Measurements from ENCODE around the gene TRMT13.

The TRMT13 gene, protein sequence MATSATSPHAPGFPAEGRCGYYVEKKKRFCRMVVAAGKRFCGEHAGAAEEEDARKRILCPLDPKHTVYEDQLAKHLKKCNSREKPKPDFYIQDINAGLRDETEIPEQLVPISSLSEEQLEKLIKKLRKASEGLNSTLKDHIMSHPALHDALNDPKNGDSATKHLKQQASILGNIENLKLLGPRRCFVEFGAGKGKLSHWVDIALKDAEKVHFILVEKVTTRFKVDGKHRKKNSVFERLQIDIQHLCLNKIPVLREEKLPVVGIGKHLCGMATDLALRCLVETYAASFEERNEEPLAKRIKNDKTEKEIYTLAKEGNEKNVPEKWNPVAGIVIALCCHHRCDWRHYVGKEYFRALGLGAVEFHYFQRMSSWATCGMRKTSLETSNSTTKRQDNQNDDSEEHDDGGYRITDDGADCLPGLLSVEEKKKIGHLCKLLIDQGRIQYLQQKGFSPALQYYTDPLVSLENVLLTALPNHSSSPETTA

DNA sequence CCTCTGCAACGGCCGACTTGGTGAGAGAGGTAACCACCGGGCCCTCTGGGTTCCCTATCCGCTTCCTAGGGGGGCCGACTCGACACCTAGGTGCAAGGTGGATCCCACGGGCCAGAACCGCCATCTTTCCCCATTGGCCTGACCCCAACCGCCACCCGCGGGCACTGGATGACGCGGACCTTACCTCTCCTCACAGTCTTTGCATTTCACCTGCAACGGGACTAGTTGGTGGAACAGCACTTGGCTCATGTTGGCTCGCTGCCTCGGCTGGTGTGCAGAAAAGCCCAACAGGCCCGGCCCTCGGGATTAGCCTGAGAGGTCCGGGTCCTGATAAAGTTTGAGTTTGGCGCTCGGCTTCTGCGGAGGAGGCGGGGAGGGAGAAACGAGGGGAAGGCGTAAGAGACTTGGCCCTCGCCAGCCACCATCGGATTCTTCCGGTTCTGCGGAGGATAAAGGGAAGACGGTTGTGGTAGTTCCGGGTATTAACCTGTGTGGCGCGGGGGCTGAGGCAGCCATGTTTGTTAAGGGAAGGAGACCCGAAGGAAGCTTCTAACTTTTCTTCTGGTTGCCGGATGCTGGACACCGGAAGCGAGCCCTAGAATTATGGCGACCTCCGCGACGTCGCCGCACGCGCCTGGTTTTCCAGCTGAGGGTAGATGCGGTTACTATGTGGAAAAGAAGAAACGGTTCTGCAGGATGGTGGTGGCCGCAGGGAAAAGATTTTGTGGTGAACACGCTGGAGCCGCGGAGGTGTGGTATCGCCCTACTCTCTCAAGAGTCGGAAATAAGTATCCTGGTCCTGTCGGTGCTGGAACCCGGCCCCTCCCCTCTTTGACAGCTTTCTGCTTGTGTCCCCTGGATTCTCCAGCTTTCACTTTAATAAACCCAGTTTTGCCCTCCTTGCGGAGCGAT, at the start of gene TRMT13, which contains the start of gene SASS6:
TRMT13 (plus strand) TSS at position 598 of the 912 bp plus-strand sequence; CDS start at position 604, 6 bp downstream.
SASS6 (minus strand) TSS at position 365 of the 912 bp plus-strand sequence; CDS start at position 249, 116 bp downstream.
- peak; percentile 99 for DNase-seq

DNA sequence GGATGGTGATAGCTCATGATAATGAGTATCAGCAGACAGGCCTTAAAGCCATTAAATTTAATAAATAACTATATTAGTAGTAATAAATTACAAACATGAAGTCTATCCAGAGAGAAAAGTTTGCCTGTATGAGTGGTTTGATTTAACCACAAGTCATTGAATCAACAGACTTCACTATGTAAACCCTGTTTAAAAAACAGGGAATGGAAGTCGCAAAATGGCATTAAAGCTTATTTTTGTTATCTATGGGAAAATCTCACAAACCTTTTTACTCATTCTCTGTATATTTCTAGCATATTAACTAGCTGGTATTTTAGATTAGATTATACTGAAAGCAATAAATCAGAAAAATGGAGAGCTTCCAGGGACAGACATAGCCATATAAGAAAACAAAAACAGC, 45.6 kb upstream of the TRMT13 start:
- no peak for DNase-seq

DNA sequence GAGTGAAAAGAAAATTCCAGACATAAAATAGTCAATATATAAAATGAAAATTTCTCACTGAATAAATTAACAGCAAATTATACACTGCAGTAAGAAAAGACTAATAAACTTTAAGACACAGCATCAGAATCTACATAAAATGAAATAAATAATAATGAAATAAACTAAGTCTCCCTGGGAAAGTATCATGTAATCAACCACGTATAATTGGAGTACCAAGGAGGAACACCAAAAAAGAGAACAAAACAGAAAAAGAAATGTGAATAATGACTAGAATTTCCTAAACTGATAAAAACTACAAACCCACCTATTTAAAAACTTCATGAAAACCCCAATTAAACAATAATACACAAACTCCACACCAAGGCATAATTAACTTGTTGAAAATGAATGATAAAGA, 43.9 kb upstream of the TRMT13 start:
- DNase-seq: no peak

DNA sequence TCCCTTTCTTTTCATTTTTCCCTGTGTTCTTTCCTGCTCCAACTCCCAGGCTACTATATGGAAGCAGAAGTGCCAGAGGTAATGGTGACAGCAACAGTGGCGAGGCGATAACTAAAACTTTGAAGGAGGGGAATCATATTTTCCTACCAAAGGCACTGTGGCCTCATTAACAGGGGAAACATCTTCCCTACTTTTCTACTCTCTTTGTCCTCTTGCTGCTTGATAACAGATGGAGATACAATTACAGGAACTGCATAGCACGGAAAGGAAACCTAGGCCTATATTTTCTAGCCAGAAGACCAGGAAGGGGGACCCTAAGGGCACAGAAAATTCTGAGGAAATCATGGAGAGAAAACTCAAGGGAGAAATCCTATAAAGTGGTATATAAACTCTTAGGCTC, 42.5 kb upstream of the TRMT13 start:
- no peak for DNase-seq

- DNase-seq: peak; percentile 66
Observed at GRCh38 chr1:100100202-100100601, 32.8 kb upstream of the TRMT13 start.

DNA sequence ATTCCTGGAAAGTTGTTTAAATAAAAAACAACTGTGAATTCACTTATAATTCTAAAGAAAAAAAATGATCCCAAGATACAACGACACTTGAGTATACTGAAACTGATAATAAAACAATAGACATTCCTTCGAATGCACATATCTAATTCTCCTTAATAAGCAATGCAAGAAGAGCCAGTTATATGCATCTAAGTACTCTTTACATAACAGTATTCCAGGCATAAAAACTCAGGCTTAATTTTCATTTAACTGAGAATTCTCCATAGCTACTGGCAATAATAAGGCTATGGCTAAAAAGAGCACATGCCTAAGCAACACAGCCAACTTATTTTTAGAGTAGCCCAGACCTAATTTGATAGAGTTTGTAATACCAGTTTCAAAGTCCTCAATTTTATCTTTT, 31.4 kb upstream of the TRMT13 start:
- no peak for DNase-seq

DNA sequence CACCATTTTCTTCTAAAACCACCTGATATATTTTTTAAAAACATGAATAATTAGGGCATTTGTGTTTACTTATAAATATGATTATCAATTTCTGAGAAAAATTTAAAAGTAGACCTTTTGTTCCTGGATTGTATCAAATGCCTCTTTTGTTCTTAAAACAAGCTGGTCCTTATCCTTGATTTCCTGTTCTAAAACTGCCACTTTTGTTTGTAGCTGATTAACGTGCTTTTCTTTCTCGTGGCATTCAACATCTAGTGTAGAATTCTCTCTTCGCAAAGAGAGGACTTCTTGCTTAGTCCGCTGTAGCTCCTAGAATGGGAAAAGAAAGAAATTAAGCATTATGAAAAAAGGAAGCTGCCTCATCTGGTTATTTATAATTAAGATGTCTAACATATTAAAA, 25.3 kb upstream of the TRMT13 start:
- no peak for DNase-seq

DNA sequence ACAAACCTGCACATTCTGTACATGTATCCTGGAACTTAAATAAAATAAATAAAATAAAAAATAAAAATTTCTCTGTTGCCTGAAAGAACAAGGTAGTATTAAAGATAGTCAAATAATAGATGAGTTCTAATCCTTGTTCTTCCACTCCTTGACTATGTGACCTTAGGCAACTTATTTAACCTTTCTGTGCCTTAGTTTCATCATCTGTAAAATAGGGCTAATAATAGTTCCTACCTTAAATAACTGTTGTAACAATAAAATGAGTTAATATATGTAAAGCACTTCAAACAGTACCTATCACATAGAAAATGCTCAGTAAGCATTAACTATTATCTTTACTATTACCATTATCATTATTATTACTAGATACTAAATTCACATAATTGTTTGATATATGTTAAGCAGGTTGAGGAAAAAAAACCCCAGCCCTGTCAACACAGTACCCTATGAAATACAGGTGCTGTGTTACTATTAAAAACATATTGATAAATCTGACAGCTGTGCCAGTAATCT, 23.4 kb upstream of the TRMT13 start:
- DNase-seq: no peak

GRCh38 chr1:100115524-100115923, 17.4 kb upstream of the TRMT13 start:
- no peak for DNase-seq

GRCh38 chr1:100122177-100122576, 10.8 kb upstream of the TRMT13 start:
- DNase-seq: peak; percentile 52

- no peak for DNase-seq
Observed at GRCh38 chr1:100127226-100127625, 5.7 kb upstream of the TRMT13 start.

- no peak for DNase-seq
Observed at GRCh38 chr1:100130552-100131077, 2.3 kb upstream of the TRMT13 start.

GRCh38 chr1:100131623-100132022, 1.3 kb upstream of the TRMT13 start:
- no peak for DNase-seq

- DNase-seq: no peak
Observed at GRCh38 chr1:100134872-100135271, 1.9 kb downstream of the TRMT13 start.

DNA sequence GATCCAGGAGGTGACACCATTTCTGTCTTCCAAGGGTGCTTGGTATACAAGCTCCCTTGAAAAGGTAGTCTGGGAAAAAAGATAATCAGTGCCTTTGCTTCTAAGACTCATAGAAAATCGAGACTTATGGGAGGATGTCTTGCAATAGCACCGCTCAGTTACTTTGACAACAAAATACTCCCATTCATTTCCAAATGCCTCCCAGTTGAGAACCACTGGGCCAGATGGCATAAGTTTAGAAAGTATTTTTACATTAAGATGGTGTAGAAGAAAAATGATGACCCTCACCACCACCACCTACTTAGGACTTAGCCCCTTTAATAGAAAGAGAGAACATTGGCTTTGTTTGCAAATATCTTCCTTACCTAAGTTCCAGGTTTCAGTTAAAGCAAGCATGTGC, 4.6 kb downstream of the TRMT13 start:
- no peak for DNase-seq

GRCh38 chr1:100141192-100141591, 8.2 kb downstream of the TRMT13 start:
- DNase-seq: no peak

DNA sequence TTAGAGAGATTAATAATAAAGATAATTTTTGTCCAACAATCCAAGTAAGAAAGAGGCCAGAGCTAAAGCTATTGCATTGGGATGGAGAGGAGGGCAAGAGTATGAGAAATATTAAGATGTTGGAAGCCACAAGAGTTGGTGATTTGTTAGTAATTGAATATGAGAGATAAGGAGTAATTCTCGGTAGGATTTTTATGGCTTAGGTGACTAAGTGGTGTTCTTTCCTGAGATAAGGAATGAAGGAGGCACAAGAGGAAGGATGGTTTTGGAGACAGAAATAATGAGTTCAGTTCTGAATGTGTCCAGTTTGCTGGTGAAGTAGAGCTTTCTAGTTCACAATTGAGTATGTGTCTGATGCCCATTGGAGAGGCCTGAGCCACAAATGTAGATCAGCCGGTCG, 9.4 kb downstream of the TRMT13 start:
- no peak for DNase-seq

DNA sequence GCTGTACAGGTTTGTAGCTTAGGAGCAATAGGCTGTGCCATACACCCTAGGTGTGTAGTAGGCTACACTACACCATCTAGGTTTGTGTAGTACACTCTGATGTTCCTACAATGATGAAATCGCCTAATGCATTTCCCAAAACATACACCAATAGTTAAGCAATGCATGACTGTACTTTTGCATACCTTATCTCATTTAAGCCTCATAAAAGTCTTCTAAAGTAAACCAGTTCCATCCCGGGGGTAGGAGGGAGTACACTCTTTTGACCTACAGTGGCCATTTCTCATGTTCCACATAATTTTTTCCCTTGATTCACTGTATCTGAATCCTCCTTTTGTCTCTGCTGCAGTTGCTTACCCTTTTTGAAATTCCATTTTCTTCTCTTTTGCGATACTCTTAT, 12.2 kb downstream of the TRMT13 start:
- DNase-seq: no peak

- DNase-seq: no peak
Observed at GRCh38 chr1:100146958-100147357, 14.0 kb downstream of the TRMT13 start.

DNA sequence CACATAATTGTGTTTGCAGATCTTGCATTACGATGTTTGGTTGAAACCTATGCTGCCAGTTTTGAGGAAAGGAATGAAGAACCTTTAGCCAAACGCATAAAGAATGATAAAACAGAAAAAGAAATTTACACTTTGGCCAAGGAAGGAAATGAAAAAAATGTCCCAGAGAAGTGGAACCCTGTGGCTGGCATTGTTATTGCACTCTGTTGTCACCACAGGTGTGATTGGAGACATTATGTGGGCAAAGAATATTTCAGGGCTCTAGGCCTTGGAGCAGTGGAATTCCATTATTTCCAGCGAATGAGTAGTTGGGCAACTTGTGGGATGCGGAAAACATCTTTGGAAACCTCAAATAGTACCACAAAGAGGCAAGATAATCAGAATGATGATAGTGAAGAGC, 14.9 kb downstream of the TRMT13 start:
- no peak for DNase-seq

- no peak for DNase-seq
Observed at GRCh38 chr1:100151679-100152078, 18.7 kb downstream of the TRMT13 start.

GRCh38 chr1:100152271-100152670, 19.3 kb downstream of the TRMT13 start:
- no peak for DNase-seq

GRCh38 chr1:100162881-100163280, 29.9 kb downstream of the TRMT13 start:
- DNase-seq: no peak
